T-cell (primary cell): ENCODE data around the gene SGTA. TPM values are rescaled to one million over a fixed set of nuclear protein-coding genes. Genes with fewer than 3 reads are reported as not detected.

ENCODE experiments used
- ATAC-seq, 4 experiments: fragments of 200-7000 bp in 3 of 4; fragments of 150-1000 bp in 1 of 4; cut with Tn5 transposase; replicated peaks in 1 of 4; 1 replicate in 3 of 4; 2 replicates in 1 of 4; pipeline ENCODE4 v1.10.0; 2021; ENCODE audit warnings: moderate library complexity in 3 of 4, mild to moderate bottlenecking in 2 of 4, moderate number of reproducible peaks in 1 of 4
- CTCF ChIA-PET, 2 donors: fragments of 300-600 bp; sonication (Branson Sonifier 250); formaldehyde crosslinking; loops; one replicate each; lab custom pipeline; 2022; ENCODE audit warnings: antibody characterized with exemption in 2 of 2; lab: Charles Lee
- POLR2A ChIA-PET, 2 donors: fragments of 300-600 bp; sonication (Branson Sonifier 250); formaldehyde crosslinking; loops; one replicate each; lab custom pipeline; 2022; ENCODE audit warnings: antibody characterized with exemption in 2 of 2; lab: Charles Lee
- DNase-seq, 35 experiments: peaks; one replicate each; pipeline versions ENCODE4 v3.0.0 to v3.0.0-alpha.2; 2013 to 2023
- H3K27ac ChIP-seq: one replicate; pipeline ENCODE4 v1.5.1; 2013; ENCODE audit warnings: low read length
- H3K27me3 ChIP-seq, 2 experiments: replicated peaks in 1 of 2; 1 replicate in 1 of 2; 2 replicates in 1 of 2; pipeline versions ENCODE4 v1.6.1 to v1.7.0; 2013; ENCODE audit warnings: low read length in 1 of 2, mixed read lengths in 1 of 2; ENCODE audit not compliant: control insufficient read depth in 2 of 2, insufficient read depth in 2 of 2; ENCODE audit errors: extremely low read depth in 1 of 2
- H3K36me3 ChIP-seq, 2 donors: 1 replicate in 1 of 2; 2 replicates in 1 of 2; pipeline versions ENCODE4 v1.6.1 to v1.7.0; 2013; ENCODE audit warnings: low read length in 1 of 2; ENCODE audit not compliant: control insufficient read depth in 2 of 2, insufficient read depth in 1 of 2; ENCODE audit errors: extremely low read depth in 1 of 2
- H3K4me1 ChIP-seq, 2 experiments: 1 replicate in 1 of 2; 2 replicates in 1 of 2; pipeline versions ENCODE4 v1.6.1 to v1.7.0; 2013; ENCODE audit warnings: low read length in 2 of 2, mixed read lengths in 1 of 2; ENCODE audit not compliant: insufficient read depth in 2 of 2, control insufficient read depth in 1 of 2; ENCODE audit errors: extremely low read depth in 1 of 2
- H3K4me3 ChIP-seq, 2 donors: 1 replicate in 1 of 2; 2 replicates in 1 of 2; pipeline versions ENCODE4 v1.5.1 to v1.7.0; 2013; ENCODE audit warnings: mild to moderate bottlenecking in 2 of 2, low read length in 1 of 2, moderate library complexity in 1 of 2; ENCODE audit not compliant: control insufficient read depth in 1 of 2; ENCODE audit errors: extremely low read depth in 1 of 2
- H3K9me3 ChIP-seq: 2 replicates; pipeline ENCODE4 v1.7.0; 2013
- H3K27ac Mint-ChIP-seq, 2 donors: one replicate each; pipeline ENCODE4 v1.8.0; 2020 to 2021; ENCODE audit warnings: mild to moderate bottlenecking in 2 of 2, mixed read lengths in 2 of 2
- H3K27me3 Mint-ChIP-seq, 2 donors: one replicate each; pipeline ENCODE4 v1.8.0; 2021 to 2022; ENCODE audit warnings: mixed read lengths in 2 of 2
- H3K36me3 Mint-ChIP-seq: one replicate; pipeline ENCODE4 v1.8.0; 2021; ENCODE audit warnings: mixed read lengths
- H3K4me1 Mint-ChIP-seq, 3 donors: one replicate each; pipeline ENCODE4 v1.8.0; 2020 to 2022; ENCODE audit warnings: mixed read lengths in 3 of 3, mild to moderate bottlenecking in 1 of 3
- H3K4me3 Mint-ChIP-seq, 3 donors: one replicate each; pipeline ENCODE4 v1.8.0; 2020 to 2022; ENCODE audit warnings: mild to moderate bottlenecking in 3 of 3, mixed read lengths in 3 of 3, moderate library complexity in 3 of 3
- H3K9me3 Mint-ChIP-seq, 3 donors: one replicate each; pipeline ENCODE4 v1.8.0; 2020 to 2022; ENCODE audit warnings: mixed read lengths in 3 of 3
- whole genome bisulfite sequencing: methylation state at CpG from one replicate; pipeline ENCODE4 v1.1.5; 2013; ENCODE audit warnings: missing lambda C conversion rate; ENCODE audit not compliant: insufficient coverage; 5-methylcytosine and 5-hydroxymethylcytosine counted together
- total RNA-seq, 35 experiments: library from RNA in 6 of 35; stranded (reverse) in 6 of 35; fragments of 120-200 nt in 1 of 35; gene quantifications; one replicate each; pipeline versions ENCODE4 v1.2.1 to v1.2.4 and lab custom pipeline; 2013 to 2026

Gene SGTA
- total RNA-seq, 5 donors from 2014 or later (not counting 1 experiment from before 2014, with no cell fraction given) = 28.9 to 42.5 (median 36.7) TPM

GRCh38 chr19:2774083-2774679 is 8.9 kb downstream of the SGTA start:
- peaks cover 39 to 42% (median 41%) of the 10 kb centered on the region in 3 donors for H3K4me1 Mint-ChIP-seq
- ChIA-PET POLR2A (no interaction called here), CTCF (no interaction called here)
- H3K4me3 Mint-ChIP-seq = no peak overlapping the region
- H3K36me3 Mint-ChIP-seq = peaks cover 5% of the 10 kb centered on the region
- 92% methylated on average over 28 of the region's 32 CpGs for WGBS
- Histone ChIP-seq H3K4me3 (no peak overlapping the region), H3K4me1 (peaks cover 6 to 31% of the 10 kb centered on the region in 2 experiments), H3K27me3 (no peaks in the 10 kb centered on the region), H3K9me3 (no peaks in the 10 kb centered on the region), H3K27ac (no peak overlapping the region), H3K36me3 (peaks cover 6 to 9% of the 10 kb centered on the region in 2 donors)
- H3K9me3 Mint-ChIP-seq = no peaks in the 10 kb centered on the region
- DNase-seq (no peak), ATAC-seq (no peak)
- H3K27me3 Mint-ChIP-seq = no peaks in the 10 kb centered on the region
- H3K27ac Mint-ChIP-seq = peak overlapping the region in 1 of 2 donors; percentile 8

DNA sequence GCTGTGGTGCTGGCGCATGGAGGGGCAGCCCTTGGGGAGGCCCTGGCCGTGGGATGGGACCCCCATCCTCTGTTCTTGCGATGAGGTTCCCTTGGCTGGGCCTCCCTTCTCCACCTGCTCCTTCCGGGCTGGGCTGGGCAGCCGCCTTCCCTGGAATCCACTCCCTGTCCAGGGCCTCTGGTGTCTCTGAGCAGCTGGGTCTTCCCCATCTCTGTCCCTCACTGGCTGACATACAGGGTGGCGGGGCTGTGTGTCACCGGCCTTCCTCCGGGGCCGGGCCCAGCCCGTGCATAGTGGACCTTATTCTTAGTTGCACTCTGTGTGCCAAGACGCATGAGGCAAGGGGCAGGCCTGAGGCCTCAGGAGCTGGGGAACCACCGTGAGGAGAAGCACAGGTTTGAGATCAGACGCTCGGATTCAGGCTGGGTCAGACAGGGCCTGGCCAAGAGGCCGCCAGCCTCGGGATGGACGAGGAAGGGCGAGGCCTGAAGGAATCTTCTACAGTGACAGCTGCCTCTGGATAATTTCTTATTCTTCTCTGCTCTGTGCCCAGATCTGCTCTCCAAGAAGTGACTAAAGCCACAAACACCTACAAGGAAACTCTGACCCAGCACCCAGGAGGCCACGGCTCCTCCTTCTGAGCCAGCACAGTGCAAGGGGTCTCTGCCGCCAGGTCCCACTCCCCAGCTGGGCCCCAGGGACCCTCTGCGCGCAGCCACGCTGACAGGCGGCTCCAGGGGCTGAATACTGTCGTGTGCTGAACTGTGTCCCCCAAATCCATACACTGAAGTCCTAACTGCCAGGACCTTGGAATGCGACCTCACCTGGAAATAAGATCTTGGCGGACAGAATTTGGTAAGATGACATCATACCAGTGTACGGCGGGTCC is 11.0 kb downstream of the SGTA start:
- Histone ChIP-seq H3K27me3 (no peaks in the 10 kb centered on the region), H3K4me3 (no peak overlapping the region), H3K27ac (no peak overlapping the region), H3K4me1 (peaks cover 6 to 31% of the 10 kb centered on the region in 2 experiments), H3K9me3 (no peaks in the 10 kb centered on the region), H3K36me3 (peaks cover 15 to 21% of the 10 kb centered on the region in 2 donors)
- peak overlapping the region in 1 of 3 donors; percentile 32 for H3K4me3 Mint-ChIP-seq
- H3K4me1 Mint-ChIP-seq = peaks cover 27 to 36% (median 34%) of the 10 kb centered on the region in 3 donors
- no peaks in the 10 kb centered on the region for H3K9me3 Mint-ChIP-seq
- ChIA-PET POLR2A (no interaction called here), CTCF (interaction anchor here in 1 of 2 donors (0.5 kb wide), 1 partner anchor 682 kb away, joined by 3 read pairs; no protein-coding TSS in a partner anchor)
- WGBS = 94% methylated on average over 15 of the region's 29 CpGs
- peaks cover 5% of the 10 kb centered on the region for H3K36me3 Mint-ChIP-seq
- ATAC-seq (no peak), DNase-seq (no peak)
- no peaks in the 10 kb centered on the region for H3K27me3 Mint-ChIP-seq
- no peak overlapping the region for H3K27ac Mint-ChIP-seq

- Histone ChIP-seq H3K27ac (no peak overlapping the region), H3K36me3 (peaks cover 24 to 37% of the 10 kb centered on the region in 2 donors), H3K4me3 (no peak overlapping the region), H3K4me1 (peaks cover 2 to 18% of the 10 kb centered on the region in 2 experiments), H3K27me3 (no peaks in the 10 kb centered on the region), H3K9me3 (no peaks in the 10 kb centered on the region)
- H3K9me3 Mint-ChIP-seq = no peaks in the 10 kb centered on the region
- peaks cover 5% of the 10 kb centered on the region for H3K36me3 Mint-ChIP-seq
- 90% methylated on average over 37 of the region's 40 CpGs for WGBS
- peaks cover 12 to 23% (median 21%) of the 10 kb centered on the region in 3 donors for H3K4me1 Mint-ChIP-seq
- no peak for DNase-seq
- no peak for ATAC-seq
- no peak overlapping the region for H3K27ac Mint-ChIP-seq
- H3K27me3 Mint-ChIP-seq = no peaks in the 10 kb centered on the region
- CTCF ChIA-PET = no interaction called here
- no peak overlapping the region for H3K4me3 Mint-ChIP-seq
- POLR2A ChIA-PET = no interaction called here
Measured at GRCh38 chr19:2770055-2771013, 12.7 kb downstream of the SGTA start.

DNA sequence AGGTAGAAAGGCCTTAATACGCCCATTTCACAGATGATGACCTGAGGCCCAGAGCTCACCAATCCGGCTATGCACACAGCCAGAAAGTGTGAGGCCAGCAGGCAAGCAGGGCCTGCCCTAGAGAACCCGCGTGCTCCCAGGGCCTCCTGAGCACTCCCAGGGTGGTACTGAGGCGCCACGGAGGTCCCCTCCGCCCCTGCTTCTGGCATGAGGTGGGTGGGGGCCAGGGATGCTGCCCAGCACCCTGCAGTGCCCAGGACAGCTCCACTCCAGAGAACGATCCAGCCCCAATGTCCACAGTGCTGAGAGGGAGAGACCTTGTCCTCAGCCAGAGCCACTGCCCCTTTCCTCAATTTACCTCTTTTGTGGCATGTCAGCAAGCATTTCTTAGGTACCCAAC is 13.9 kb downstream of the SGTA start:
- no peaks in the 10 kb centered on the region for H3K27me3 Mint-ChIP-seq
- POLR2A ChIA-PET = no interaction called here
- Histone ChIP-seq H3K27me3 (no peaks in the 10 kb centered on the region), H3K27ac (no peak overlapping the region), H3K9me3 (no peaks in the 10 kb centered on the region), H3K4me3 (no peak overlapping the region), H3K4me1 (peaks cover 0 to 9% of the 10 kb centered on the region in 2 experiments), H3K36me3 (peaks cover 27 to 49% of the 10 kb centered on the region in 2 donors)
- no peak for ATAC-seq
- no peak for DNase-seq
- peaks cover 7% of the 10 kb centered on the region for H3K36me3 Mint-ChIP-seq
- H3K4me3 Mint-ChIP-seq = no peak overlapping the region
- peaks cover under 1 to 12% (median 10%) of the 10 kb centered on the region in 3 donors for H3K4me1 Mint-ChIP-seq
- CTCF ChIA-PET = no interaction called here
- H3K27ac Mint-ChIP-seq = no peak overlapping the region
- 98% methylated on average over 8 of the region's 8 CpGs for WGBS
- H3K9me3 Mint-ChIP-seq = no peaks in the 10 kb centered on the region

- peaks cover 0 to 9% of the 10 kb centered on the region in 2 experiments for H3K4me1 ChIP-seq
- no peaks in the 10 kb centered on the region for H3K27me3 ChIP-seq
- DNase-seq = no peak
- no peak overlapping the region for H3K4me3 Mint-ChIP-seq
- H3K9me3 ChIP-seq = no peaks in the 10 kb centered on the region
- no peak overlapping the region for H3K4me3 ChIP-seq
- no peak overlapping the region for H3K27ac ChIP-seq
- no peak overlapping the region for H3K27ac Mint-ChIP-seq
- H3K4me1 Mint-ChIP-seq = peaks cover 0 to 7% (median 6%) of the 10 kb centered on the region in 3 donors
- H3K36me3 ChIP-seq = peaks cover 27 to 54% of the 10 kb centered on the region in 2 donors
- CTCF ChIA-PET = no interaction called here
- H3K27me3 Mint-ChIP-seq = no peaks in the 10 kb centered on the region
- POLR2A ChIA-PET = no interaction called here
- WGBS = 96% methylated on average over 27 of the region's 29 CpGs
- no peak for ATAC-seq
- H3K9me3 Mint-ChIP-seq = no peaks in the 10 kb centered on the region
- peaks cover 7% of the 10 kb centered on the region for H3K36me3 Mint-ChIP-seq
Measured at GRCh38 chr19:2768365-2769132, 14.5 kb downstream of the SGTA start.
